ENCODE measurements around the gene EXOG. TPM values are rescaled to one million over a fixed set of nuclear protein-coding genes. Genes with fewer than 3 reads are reported as not detected.
A peak's percentile ranks its signal among the peaks of the same experiment; 100 is the strongest.

The EXOG gene
- total and polyA plus RNA-seq, 10 donors = 3.9 to 20.9 (median 18.1) TPM

DNA sequence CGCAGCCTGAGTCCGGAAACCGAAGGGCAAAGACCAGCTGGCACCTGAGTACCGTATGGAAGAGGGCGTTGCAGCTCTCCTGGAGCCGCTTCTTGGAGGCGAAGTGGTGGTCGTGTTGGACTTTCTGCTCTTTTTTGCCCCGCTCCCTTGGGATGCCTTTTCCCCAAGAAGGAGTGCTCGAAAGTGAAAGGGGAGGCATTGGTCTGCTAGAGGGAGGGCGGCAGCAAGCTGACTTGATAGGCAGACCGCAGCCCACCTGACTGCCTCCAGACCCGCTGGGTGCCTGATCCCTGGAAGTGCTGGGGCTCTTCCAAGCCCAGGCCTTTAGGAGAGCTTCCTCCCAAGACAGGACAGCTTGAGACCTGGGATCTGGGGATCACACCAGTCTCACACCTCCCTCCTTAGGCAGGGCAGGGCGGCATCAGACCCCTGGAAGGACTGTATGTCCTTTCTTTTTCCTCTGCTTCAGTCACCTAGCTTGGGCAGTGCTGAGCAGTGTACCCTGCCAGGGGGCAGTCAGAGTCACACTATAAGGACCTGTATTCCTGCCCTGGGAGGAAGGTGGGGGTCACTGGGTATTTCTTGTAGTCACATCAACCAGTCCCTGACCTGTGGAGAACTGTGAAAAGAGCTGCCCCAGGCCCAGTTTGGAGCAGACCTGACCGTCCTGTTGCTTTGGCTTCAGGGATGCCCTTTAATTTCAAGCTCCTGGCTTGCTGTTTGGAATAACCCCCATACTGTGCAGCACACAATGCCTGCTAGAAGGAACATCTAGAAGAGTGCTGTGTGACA lies 40.3 kb upstream of the EXOG start:
- peaks cover 0 to 37% (median 10%) of the 10 kb centered on the region in 7 donors for H3K27me3 ChIP-seq (replicated peaks in 1 of 7)
- intact Hi-C loops (cut with DNase I; ENCODE audit: low total_unique reads) = no loop called here
- WGBS, 5 donors = 11 to 14% (median 13%) methylated on average over 15 of the region's 15 CpGs
- no peaks in the 10 kb centered on the region for H3K36me3 ChIP-seq
- TF ChIP-seq POLR2A (IDR thresholded peaks at IDR 0.05) (no peak), POLR2AphosphoS5 (IDR thresholded peaks at IDR 0.05) (peak in 2 of 3 donors; percentile 5 to 47)
- TF ChIP-seq, protein P1, sequence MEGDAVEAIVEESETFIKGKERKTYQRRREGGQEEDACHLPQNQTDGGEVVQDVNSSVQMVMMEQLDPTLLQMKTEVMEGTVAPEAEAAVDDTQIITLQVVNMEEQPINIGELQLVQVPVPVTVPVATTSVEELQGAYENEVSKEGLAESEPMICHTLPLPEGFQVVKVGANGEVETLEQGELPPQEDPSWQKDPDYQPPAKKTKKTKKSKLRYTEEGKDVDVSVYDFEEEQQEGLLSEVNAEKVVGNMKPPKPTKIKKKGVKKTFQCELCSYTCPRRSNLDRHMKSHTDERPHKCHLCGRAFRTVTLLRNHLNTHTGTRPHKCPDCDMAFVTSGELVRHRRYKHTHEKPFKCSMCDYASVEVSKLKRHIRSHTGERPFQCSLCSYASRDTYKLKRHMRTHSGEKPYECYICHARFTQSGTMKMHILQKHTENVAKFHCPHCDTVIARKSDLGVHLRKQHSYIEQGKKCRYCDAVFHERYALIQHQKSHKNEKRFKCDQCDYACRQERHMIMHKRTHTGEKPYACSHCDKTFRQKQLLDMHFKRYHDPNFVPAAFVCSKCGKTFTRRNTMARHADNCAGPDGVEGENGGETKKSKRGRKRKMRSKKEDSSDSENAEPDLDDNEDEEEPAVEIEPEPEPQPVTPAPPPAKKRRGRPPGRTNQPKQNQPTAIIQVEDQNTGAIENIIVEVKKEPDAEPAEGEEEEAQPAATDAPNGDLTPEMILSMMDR (IDR thresholded peaks at IDR 0.05 in 8 of 11, conservative IDR thresholded peaks at IDR 0.05 in 3 of 11) = no peak
- peaks cover 15 to 73% (median 52%) of the 10 kb centered on the region in 6 donors for H3K4me1 ChIP-seq
- peak overlapping the region in 6 of 8 donors; percentile 43 to 86 (median 82) for H3K27ac ChIP-seq
- H3K4me3 ChIP-seq = peak overlapping the region; percentile 70 to 97 (median 80)
- no peak for DNase-seq
- H3K9me3 ChIP-seq = no peaks in the 10 kb centered on the region

- Histone ChIP-seq H3K36me3 (no peaks in the 10 kb centered on the region), H3K4me1 (peaks cover 15 to 74% (median 52%) of the 10 kb centered on the region in 6 donors), H3K9me3 (no peaks in the 10 kb centered on the region), H3K27ac (no peak overlapping the region), H3K27me3 (replicated peaks in 1 of 7) (peaks cover 0 to 37% (median 10%) of the 10 kb centered on the region in 7 donors), H3K4me3 (no peak overlapping the region)
- TF ChIP-seq POLR2AphosphoS5 (IDR thresholded peaks at IDR 0.05) (no peak), POLR2A (IDR thresholded peaks at IDR 0.05) (no peak)
- TF ChIP-seq, protein P1 (IDR thresholded peaks at IDR 0.05 in 8 of 11, conservative IDR thresholded peaks at IDR 0.05 in 3 of 11) = no peak
- DNase-seq = no peak
- intact Hi-C loops (cut with DNase I; ENCODE audit: low total_unique reads) = no loop called here
- 77 to 87% (median 80%) methylated on average over 9 of the region's 9 CpGs for WGBS, 5 donors
These were observed 38.8 kb upstream of the EXOG start for GRCh38 chr3:38457111-38458003.

- Histone ChIP-seq H3K27ac (peak overlapping the region in 5 of 8 donors; percentile 11 to 29 (median 26)), H3K36me3 (no peaks in the 10 kb centered on the region), H3K4me3 (no peak overlapping the region), H3K4me1 (peaks cover 15 to 65% (median 44%) of the 10 kb centered on the region in 6 donors), H3K9me3 (no peaks in the 10 kb centered on the region), H3K27me3 (replicated peaks in 1 of 7) (peaks cover 0 to 23% (median 5%) of the 10 kb centered on the region in 7 donors)
- intact Hi-C loops (cut with DNase I; ENCODE audit: low total_unique reads) = no loop called here
- TF ChIP-seq, protein P1 (IDR thresholded peaks at IDR 0.05 in 8 of 11, conservative IDR thresholded peaks at IDR 0.05 in 3 of 11) = no peak
- peak; percentile 21 to 69 (median 49) for TF ChIP-seq POLR2AphosphoS5 (IDR thresholded peaks at IDR 0.05)
- DNase-seq = no peak
- 60 to 83% (median 76%) methylated on average over 4 to 13 of the region's 13 CpGs for WGBS, 5 donors
These were observed 37.2 kb upstream of the EXOG start for GRCh38 chr3:38458796-38459498.

Data from spleen (tissue), 11 donors.